Keratinocyte (primary cell): ENCODE measurements around the gene VDAC2. TPM values are rescaled to one million over a fixed set of nuclear protein-coding genes. Genes with fewer than 3 reads are reported as not detected.

ENCODE experiments used
- DNase-seq: peaks from one replicate; pipeline ENCODE4 v3.0.0-alpha.2; 2011; ENCODE audit warnings: low read depth, missing footprints, low spot score
- FAIRE-seq: peaks from 2 replicates; lab custom pipeline; 2011; peaks lifted over from hg19 to GRCh38; lab: Jason Lieb, UNC
- H2AFZ ChIP-seq: 2 replicates; pipeline ENCODE4 v1.6.0; 2012; ENCODE audit warnings: low read length, control low read depth, inconsistent platforms; ENCODE audit not compliant: control insufficient read depth
- H3K27ac ChIP-seq: 2 replicates; pipeline ENCODE4 v1.5.1; 2011; ENCODE audit warnings: low read length; ENCODE audit not compliant: control insufficient read depth, insufficient read depth
- H3K27me3 ChIP-seq: 3 replicates; pipeline ENCODE4 v1.6.0; 2011; ENCODE audit warnings: low read length; ENCODE audit not compliant: control insufficient read depth, insufficient read depth; ENCODE audit errors: extremely low read depth
- H3K36me3 ChIP-seq, 2 experiments: 2 replicates in 1 of 2; 3 replicates in 1 of 2; pipeline ENCODE4 v1.5.1; 2011; ENCODE audit warnings: low read length in 2 of 2, mild to moderate bottlenecking in 1 of 2; ENCODE audit not compliant: control insufficient read depth in 2 of 2, insufficient read depth in 2 of 2; ENCODE audit errors: extremely low read depth in 1 of 2
- H3K4me1 ChIP-seq: 3 replicates; pipeline ENCODE4 v1.5.1; 2011; ENCODE audit warnings: low read length; ENCODE audit not compliant: control insufficient read depth, insufficient read depth; ENCODE audit errors: extremely low read depth
- H3K4me2 ChIP-seq: 3 replicates; pipeline ENCODE4 v1.6.0; 2011; ENCODE audit warnings: low read depth, low read length; ENCODE audit not compliant: control insufficient read depth, insufficient read depth; ENCODE audit errors: extremely low read depth
- H3K4me3 ChIP-seq, 3 experiments: fragments of 200-600 bp in 1 of 3; sonication (generic) in 1 of 3; 2 replicates in 2 of 3; 3 replicates in 1 of 3; pipeline ENCODE4 v1.5.1; 2011 to 2016; ENCODE audit warnings: low read length in 3 of 3, mild to moderate bottlenecking in 3 of 3, control low read depth in 2 of 3, inconsistent platforms in 1 of 3, low read depth in 1 of 3, mixed read lengths in 1 of 3, mixed run types in 1 of 3, moderate library complexity in 1 of 3; ENCODE audit not compliant: control insufficient read depth in 2 of 3, insufficient read depth in 2 of 3; ENCODE audit errors: extremely low read depth in 1 of 3
- H3K79me2 ChIP-seq: 2 replicates; pipeline ENCODE4 v1.6.0; 2012; ENCODE audit warnings: low read length; ENCODE audit not compliant: control insufficient read depth, insufficient read depth
- H3K9ac ChIP-seq: 3 replicates; pipeline ENCODE4 v1.6.0; 2011; ENCODE audit warnings: low read length; ENCODE audit not compliant: control insufficient read depth, insufficient read depth; ENCODE audit errors: extremely low read depth
- H3K9me1 ChIP-seq: 3 replicates; pipeline ENCODE4 v1.6.0; 2011; ENCODE audit warnings: low read length; ENCODE audit not compliant: control insufficient read depth, insufficient read depth; ENCODE audit errors: extremely low read depth
- H3K9me3 ChIP-seq: 2 replicates; pipeline ENCODE4 v1.5.1; 2012; ENCODE audit warnings: low read depth, low read length; ENCODE audit not compliant: control insufficient read depth
- H4K20me1 ChIP-seq: 3 replicates; pipeline ENCODE4 v1.6.0; 2011; ENCODE audit warnings: low read length; ENCODE audit not compliant: control insufficient read depth, insufficient read depth; ENCODE audit errors: extremely low read depth
- EZH2 ChIP-seq: IDR thresholded peaks from one replicate; pipeline ENCODE4 v1.6.1; 2012; ENCODE audit warnings: inconsistent platforms, mild to moderate bottlenecking, low read length, moderate library complexity
- dilution Hi-C: fragments of 300-500 bp; cut with MboI; formaldehyde crosslinking; loops from one replicate; pipeline ENCODE4 v1.7.0; 2020; ENCODE audit warnings: low sequenced_read_pairs; ENCODE audit not compliant: extremely low pct_ligation_motif_present
- polyA plus RNA-seq, 5 experiments: library from polyadenylated mRNA; depleted of rRNA in 3 of 5; stranded (reverse) in 3 of 5; stranded (forward) in 1 of 5; unstranded in 1 of 5; fragments of >200 nt; gene quantifications; 1 replicate in 1 of 5; 2 replicates in 3 of 5; 3 replicates in 1 of 5; pipeline versions ENCODE4 v1.2.1 to v1.2.3, GENCODE V29; 2011 to 2012; ENCODE audit warnings: missing spikeins in 2 of 5, low read depth in 1 of 5, low replicate concordance in 1 of 5
- TF ChIP-seq, protein P1 (sequence below), 3 experiments: IDR thresholded peaks in 1 of 3; conservative IDR thresholded peaks in 1 of 3; optimal IDR thresholded peaks in 1 of 3; 2 replicates in 2 of 3; 3 replicates in 1 of 3; pipeline versions ENCODE3 to v1.5.1; 2011; ENCODE audit warnings: low read length in 3 of 3, mild to moderate bottlenecking in 3 of 3, moderate library complexity in 2 of 3, control low read depth in 1 of 3, inconsistent platforms in 1 of 3; ENCODE audit not compliant: insufficient read depth in 2 of 3; ENCODE audit errors: extremely low read depth in 1 of 3

VDAC2 gene
- polyA plus RNA-seq, 1 donor (not counting 4 experiments of a cell fraction or from before 2014, with no cell fraction given): 152 TPM

DNA sequence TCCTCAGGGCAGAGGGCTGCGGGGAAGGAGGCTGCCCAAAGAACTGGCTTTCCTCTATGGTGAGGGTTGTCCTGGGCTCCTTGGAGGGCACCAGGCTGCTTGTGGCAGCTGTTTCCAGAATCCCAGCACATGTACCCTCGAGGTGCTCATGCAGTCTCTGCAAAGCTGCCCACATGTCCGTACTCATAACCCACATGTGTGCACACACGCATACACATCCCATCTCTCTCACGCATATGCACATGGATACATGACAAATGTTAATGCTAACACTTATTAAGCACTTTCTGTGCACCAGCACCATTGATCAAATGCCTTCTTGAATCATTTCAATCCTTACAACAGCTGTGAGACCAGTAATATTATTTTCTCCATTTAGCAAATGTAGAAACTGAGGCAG, 61.5 kb downstream of the VDAC2 start:
- Histone ChIP-seq H3K9ac (no peak overlapping the region), H3K9me3 (no peaks in the 10 kb centered on the region), H3K27me3 (no peaks in the 10 kb centered on the region), H3K27ac (no peak overlapping the region), H4K20me1 (no peaks in the 10 kb centered on the region), H2AFZ (no peak overlapping the region), H3K36me3 (no peaks in the 10 kb centered on the region), H3K4me2 (no peak overlapping the region), H3K79me2 (no peaks in the 10 kb centered on the region), H3K9me1 (no peaks in the 10 kb centered on the region), H3K4me1 (no peaks in the 10 kb centered on the region), H3K4me3 (no peak overlapping the region)
- dilution Hi-C loops: no loop called here
- FAIRE-seq (no peak), DNase-seq (no peak)
- TF ChIP-seq EZH2: no peak
- TF ChIP-seq, protein P1, sequence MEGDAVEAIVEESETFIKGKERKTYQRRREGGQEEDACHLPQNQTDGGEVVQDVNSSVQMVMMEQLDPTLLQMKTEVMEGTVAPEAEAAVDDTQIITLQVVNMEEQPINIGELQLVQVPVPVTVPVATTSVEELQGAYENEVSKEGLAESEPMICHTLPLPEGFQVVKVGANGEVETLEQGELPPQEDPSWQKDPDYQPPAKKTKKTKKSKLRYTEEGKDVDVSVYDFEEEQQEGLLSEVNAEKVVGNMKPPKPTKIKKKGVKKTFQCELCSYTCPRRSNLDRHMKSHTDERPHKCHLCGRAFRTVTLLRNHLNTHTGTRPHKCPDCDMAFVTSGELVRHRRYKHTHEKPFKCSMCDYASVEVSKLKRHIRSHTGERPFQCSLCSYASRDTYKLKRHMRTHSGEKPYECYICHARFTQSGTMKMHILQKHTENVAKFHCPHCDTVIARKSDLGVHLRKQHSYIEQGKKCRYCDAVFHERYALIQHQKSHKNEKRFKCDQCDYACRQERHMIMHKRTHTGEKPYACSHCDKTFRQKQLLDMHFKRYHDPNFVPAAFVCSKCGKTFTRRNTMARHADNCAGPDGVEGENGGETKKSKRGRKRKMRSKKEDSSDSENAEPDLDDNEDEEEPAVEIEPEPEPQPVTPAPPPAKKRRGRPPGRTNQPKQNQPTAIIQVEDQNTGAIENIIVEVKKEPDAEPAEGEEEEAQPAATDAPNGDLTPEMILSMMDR (optimal IDR thresholded peaks at IDR 0.05 in 1 of 3, IDR thresholded peaks at IDR 0.05 in 1 of 3, conservative IDR thresholded peaks at IDR 0.05 in 1 of 3; ENCODE audit: extremely low read depth in 1 of 3, insufficient read depth in 2 of 3, low read length in 3 of 3): no peak

DNA sequence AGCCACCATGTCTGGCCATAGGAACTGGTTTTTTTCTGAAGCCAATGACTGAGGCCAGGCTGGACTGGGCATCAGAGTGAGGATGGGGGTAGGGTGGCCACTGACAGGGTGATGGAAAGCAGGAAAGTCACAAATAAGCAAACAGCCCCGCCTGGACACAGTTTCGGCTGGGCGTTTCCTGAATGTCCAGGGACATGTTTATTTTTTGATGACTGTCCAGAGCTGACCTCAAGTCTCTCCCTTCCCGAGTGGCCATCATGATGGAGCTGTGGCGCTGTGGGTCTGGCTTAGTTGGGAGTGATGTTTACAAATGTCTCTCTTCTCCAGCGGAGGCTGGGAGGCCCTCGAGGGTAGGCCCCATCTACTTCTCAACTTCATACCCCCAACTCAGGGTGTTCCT, 62.3 kb downstream of the VDAC2 start:
- H3K27ac ChIP-seq: no peak overlapping the region
- TF ChIP-seq, protein P1 (optimal IDR thresholded peaks at IDR 0.05 in 1 of 3, IDR thresholded peaks at IDR 0.05 in 1 of 3, conservative IDR thresholded peaks at IDR 0.05 in 1 of 3; ENCODE audit: extremely low read depth in 1 of 3, insufficient read depth in 2 of 3, low read length in 3 of 3): no peak
- no peak for TF ChIP-seq EZH2
- no peak for FAIRE-seq
- H3K9me1 ChIP-seq: no peaks in the 10 kb centered on the region
- H3K79me2 ChIP-seq: no peaks in the 10 kb centered on the region
- H3K9ac ChIP-seq: no peak overlapping the region
- no peaks in the 10 kb centered on the region for H3K9me3 ChIP-seq
- H3K27me3 ChIP-seq: no peaks in the 10 kb centered on the region
- DNase-seq: no peak
- no peaks in the 10 kb centered on the region for H3K4me1 ChIP-seq
- no peak overlapping the region for H2AFZ ChIP-seq
- H3K4me3 ChIP-seq: no peak overlapping the region
- H4K20me1 ChIP-seq: no peaks in the 10 kb centered on the region
- dilution Hi-C loops: no loop called here
- H3K4me2 ChIP-seq: no peak overlapping the region
- H3K36me3 ChIP-seq: no peaks in the 10 kb centered on the region
